ENCODE results near the gene ZFYVE16.
"Not testable (repeated sequence)": the region's sequence is repeated elsewhere in the genome, so short reads cannot be mapped to it uniquely, and the experiment has no call there.

The ZFYVE16 gene

DNA sequence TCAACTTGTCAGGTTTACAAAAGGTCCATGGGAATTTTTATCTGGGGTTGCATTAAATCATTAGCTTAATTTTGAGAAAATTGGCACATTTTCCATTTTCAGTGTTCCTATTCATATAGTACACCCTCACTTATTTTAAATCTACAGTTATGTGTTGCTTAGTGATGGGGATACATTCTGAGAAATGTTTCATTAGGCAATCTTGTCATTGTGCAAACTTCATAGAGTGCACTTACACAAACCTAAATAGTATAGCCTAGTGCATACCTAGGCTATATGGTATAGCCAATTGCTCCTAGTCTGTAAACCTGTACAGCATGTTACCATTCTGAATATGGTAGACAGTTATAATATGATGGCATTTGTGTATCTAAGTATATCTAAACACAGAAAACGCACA, 60.3 kb downstream of the ZFYVE16 start (continued):
- TF ChIP-seq, protein P1, sequence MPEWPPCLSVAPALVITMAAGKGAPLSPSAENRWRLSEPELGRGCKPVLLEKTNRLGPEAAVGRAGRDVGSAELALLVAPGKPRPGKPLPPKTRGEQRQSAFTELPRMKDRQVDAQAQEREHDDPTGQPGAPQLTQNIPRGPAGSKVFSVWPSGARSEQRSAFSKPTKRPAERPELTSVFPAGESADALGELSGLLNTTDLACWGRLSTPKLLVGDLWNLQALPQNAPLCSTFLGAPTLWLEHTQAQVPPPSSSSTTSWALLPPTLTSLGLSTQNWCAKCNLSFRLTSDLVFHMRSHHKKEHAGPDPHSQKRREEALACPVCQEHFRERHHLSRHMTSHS (tag by site-specific recombination; IDR thresholded peaks at IDR 0.05) = no peak
- TF ChIP-seq KLF17 (tag by site-specific recombination; IDR thresholded peaks at IDR 0.05) (no peak), ZNF350 (tag by site-specific recombination; IDR thresholded peaks at IDR 0.05) (no peak), ZNF302 (tag by site-specific recombination; IDR thresholded peaks at IDR 0.05; ENCODE audit: low read depth) (no peak), ZSCAN5A (tag by site-specific recombination; IDR thresholded peaks at IDR 0.05) (no peak), ZNF280D (tag by site-specific recombination; IDR thresholded peaks at IDR 0.05) (no peak)
- TF ChIP-seq, protein P2, sequence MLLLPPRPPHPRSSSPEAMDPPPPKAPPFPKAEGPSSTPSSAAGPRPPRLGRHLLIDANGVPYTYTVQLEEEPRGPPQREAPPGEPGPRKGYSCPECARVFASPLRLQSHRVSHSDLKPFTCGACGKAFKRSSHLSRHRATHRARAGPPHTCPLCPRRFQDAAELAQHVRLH (tag by site-specific recombination; IDR thresholded peaks at IDR 0.05) = no peak

- POLR2A ChIA-PET; H3K4me3 ChIP-seq (ENCODE audit: low read depth, low read length); H3K9me3 ChIP-seq (ENCODE audit: control insufficient read depth, insufficient read depth, low read depth, low read length); CTCF ChIA-PET; H3K4me1 ChIP-seq (ENCODE audit: control insufficient read depth, insufficient read depth, low read length); H3K27ac ChIP-seq (ENCODE audit: extremely low read depth, low read depth, low read length): not testable (repeated sequence)
- TF ChIP-seq, protein P3, sequence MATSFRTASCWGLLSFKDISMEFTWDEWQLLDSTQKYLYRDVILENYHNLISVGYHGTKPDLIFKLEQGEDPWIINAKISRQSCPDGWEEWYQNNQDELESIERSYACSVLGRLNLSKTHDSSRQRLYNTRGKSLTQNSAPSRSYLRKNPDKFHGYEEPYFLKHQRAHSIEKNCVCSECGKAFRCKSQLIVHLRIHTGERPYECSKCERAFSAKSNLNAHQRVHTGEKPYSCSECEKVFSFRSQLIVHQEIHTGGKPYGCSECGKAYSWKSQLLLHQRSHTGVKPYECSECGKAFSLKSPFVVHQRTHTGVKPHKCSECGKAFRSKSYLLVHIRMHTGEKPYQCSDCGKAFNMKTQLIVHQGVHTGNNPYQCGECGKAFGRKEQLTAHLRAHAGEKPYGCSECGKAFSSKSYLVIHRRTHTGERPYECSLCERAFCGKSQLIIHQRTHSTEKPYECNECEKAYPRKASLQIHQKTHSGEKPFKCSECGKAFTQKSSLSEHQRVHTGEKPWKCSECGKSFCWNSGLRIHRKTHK (tag by site-specific recombination; IDR thresholded peaks at IDR 0.05) = peak; percentile 98
- H3K36me3 ChIP-seq (ENCODE audit: control insufficient read depth in 2 of 2, insufficient read depth in 1 of 2, low read length in 2 of 2) = peaks cover 32 to 48% of the 10 kb centered on the region in 2 experiments
Observed at GRCh38 chr5:80470631-80471030, 62.8 kb downstream of the ZFYVE16 start.

GRCh38 chr5:80474929-80475328, 67.1 kb downstream of the ZFYVE16 start:
- POLR2A ChIA-PET = no interaction called here

More at GRCh38 chr5:80474929-80475328, 67.1 kb downstream of the ZFYVE16 start:
- CTCF ChIA-PET = no interaction called here
- TF ChIP-seq TCF7L2 (IDR thresholded peaks at IDR 0.05; ENCODE audit: borderline replicate concordance, low read depth, low read length) (no peak), ZNF366 (tag by site-specific recombination; conservative IDR thresholded peaks at IDR 0.05) (no peak), ZNF16 (tag by site-specific recombination; IDR thresholded peaks at IDR 0.05; ENCODE audit: low read depth) (no peak)
- TF ChIP-seq, protein P3 (tag by site-specific recombination; IDR thresholded peaks at IDR 0.05) = no peak
- Histone ChIP-seq H3K9me3 (ENCODE audit: control insufficient read depth, insufficient read depth, low read depth, low read length) (no peaks in the 10 kb centered on the region), H3K36me3 (ENCODE audit: control insufficient read depth in 2 of 2, insufficient read depth in 1 of 2, low read length in 2 of 2) (peaks cover 34 to 42% of the 10 kb centered on the region in 2 experiments), H3K4me1 (ENCODE audit: control insufficient read depth, insufficient read depth, low read length) (no peaks in the 10 kb centered on the region), H3K4me3 (ENCODE audit: low read depth, low read length) (no peak overlapping the region), H3K27ac (ENCODE audit: extremely low read depth, low read depth, low read length) (no peak overlapping the region)

Data from HEK293 (cell line).